ENCODE data around the gene FOXN3. TPM values are rescaled to one million over a fixed set of nuclear protein-coding genes. Genes with fewer than 3 reads are reported as not detected.

FOXN3 gene
- polyA plus RNA-seq, 3 donors, result 38.7 to 57.4 (median 42.0) TPM

DNA sequence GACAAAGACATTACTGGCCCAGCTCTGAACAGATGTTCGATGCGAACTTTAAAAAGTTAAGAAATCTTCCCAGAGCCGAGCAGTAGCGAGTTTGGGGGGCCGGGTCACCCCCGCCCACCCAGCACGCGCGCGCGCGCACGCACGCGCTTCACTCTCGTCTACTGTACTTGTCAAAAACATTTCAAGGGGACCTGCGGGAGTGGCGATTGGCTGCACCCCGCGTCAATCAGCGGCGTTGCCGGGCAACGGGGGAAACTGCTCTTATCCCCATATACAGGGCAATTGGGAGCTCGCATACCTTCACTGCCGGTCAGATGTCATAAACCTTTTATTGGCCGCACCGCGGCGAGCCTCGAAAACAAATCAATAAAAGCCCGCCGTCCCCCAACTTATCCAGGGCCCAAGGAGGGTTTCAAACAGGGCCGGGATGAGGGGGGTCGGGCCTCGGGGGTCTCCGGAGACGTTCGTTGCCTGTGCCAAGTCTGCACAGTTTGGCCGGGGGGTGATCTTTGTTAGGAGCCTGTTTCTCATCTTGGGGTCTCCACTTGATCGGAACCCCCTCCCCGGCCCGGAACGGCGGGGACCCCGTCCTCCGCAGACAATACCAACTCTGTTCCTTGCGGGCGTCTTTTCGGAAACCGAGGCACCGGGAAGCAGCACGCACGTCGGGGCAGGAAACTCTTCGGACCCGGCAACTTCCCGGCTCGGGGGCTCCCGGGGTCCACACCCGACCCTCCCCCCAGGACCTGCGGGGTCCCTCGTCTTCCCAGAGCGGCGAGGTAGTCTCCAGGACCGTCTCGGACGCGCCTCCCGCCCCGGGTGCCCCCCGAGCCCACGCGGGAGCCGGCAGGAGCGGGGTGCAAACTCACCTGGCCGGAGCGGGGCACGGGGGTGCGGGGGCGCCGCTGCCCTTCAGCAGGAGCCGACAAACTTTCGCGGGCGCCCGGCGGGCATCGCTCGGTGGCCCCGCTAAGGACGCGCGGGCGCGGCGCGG, 734 bp downstream of the FOXN3 start:
- H3K4me1 ChIP-seq (ENCODE audit: control insufficient read depth in 1 of 2, insufficient read depth in 2 of 2, low read length in 2 of 2), result peaks cover 37 to 55% of the 10 kb centered on the region in 2 donors
- H3K27ac ChIP-seq (ENCODE audit: low read depth in 1 of 2, low read length in 2 of 2), result peak overlapping the region; percentile 80 to 92
- H3K27me3 ChIP-seq (ENCODE audit: control insufficient read depth in 2 of 2, insufficient read depth in 2 of 2, low read length in 2 of 2), result no peaks in the 10 kb centered on the region
- peak overlapping the region; percentile 93 for H3K4me2 ChIP-seq (replicated peaks; ENCODE audit: extremely low read depth, low read length, poor library complexity, severe bottlenecking)
- H3K4me3 Mint-ChIP-seq, result peak overlapping the region; percentile 92 to 94
- WGBS (ENCODE audit: insufficient coverage), result under 1% methylated on average over 88 of the region's 98 CpGs
- no peaks in the 10 kb centered on the region for H3K9me3 Mint-ChIP-seq
- H3K4me1 Mint-ChIP-seq, result peaks cover 56% of the 10 kb centered on the region
- H3K9me3 ChIP-seq (replicated peaks in 1 of 2; ENCODE audit: control insufficient read depth in 1 of 2, insufficient read depth in 1 of 2, low read length in 2 of 2), result no peaks in the 10 kb centered on the region
- H4K20me1 ChIP-seq (ENCODE audit: insufficient read depth, low read length), result peaks cover 38% of the 10 kb centered on the region
- H3K4me3 ChIP-seq (replicated peaks in 1 of 3; ENCODE audit: low read depth in 2 of 3, low read length in 3 of 3), result peak overlapping the region; percentile 89 to 95 (median 90)
- H3K79me2 ChIP-seq (ENCODE audit: insufficient read depth, low read length), result peaks cover 82% of the 10 kb centered on the region
- peak; percentile 95 to 98 (median 96) for DNase-seq
- TF ChIP-seq, protein P1, sequence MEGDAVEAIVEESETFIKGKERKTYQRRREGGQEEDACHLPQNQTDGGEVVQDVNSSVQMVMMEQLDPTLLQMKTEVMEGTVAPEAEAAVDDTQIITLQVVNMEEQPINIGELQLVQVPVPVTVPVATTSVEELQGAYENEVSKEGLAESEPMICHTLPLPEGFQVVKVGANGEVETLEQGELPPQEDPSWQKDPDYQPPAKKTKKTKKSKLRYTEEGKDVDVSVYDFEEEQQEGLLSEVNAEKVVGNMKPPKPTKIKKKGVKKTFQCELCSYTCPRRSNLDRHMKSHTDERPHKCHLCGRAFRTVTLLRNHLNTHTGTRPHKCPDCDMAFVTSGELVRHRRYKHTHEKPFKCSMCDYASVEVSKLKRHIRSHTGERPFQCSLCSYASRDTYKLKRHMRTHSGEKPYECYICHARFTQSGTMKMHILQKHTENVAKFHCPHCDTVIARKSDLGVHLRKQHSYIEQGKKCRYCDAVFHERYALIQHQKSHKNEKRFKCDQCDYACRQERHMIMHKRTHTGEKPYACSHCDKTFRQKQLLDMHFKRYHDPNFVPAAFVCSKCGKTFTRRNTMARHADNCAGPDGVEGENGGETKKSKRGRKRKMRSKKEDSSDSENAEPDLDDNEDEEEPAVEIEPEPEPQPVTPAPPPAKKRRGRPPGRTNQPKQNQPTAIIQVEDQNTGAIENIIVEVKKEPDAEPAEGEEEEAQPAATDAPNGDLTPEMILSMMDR (IDR thresholded peaks at IDR 0.05), result no peak
- H3K36me3 Mint-ChIP-seq, result peaks cover 19 to 24% of the 10 kb centered on the region in 2 donors
- peaks cover 0 to 2% (median 0%) of the 10 kb centered on the region in 3 donors for H3K27me3 Mint-ChIP-seq (ENCODE audit: low read depth in 3 of 3)
- peak overlapping the region; percentile 88 to 96 (median 93) for H3K27ac Mint-ChIP-seq
- intact Hi-C loops (cut with micrococcal nuclease), result loop anchor here (5.0 to 10.0 kb wide), 9 partner anchors 41 to 539 kb away; partner anchors contain the start of genes EFCAB11 (in 1 of the 2) and TDP1 (in 1 of the 2)
- peaks cover 12 to 17% of the 10 kb centered on the region in 2 donors for H3K36me3 ChIP-seq (replicated peaks in 1 of 2; ENCODE audit: control insufficient read depth in 1 of 2, insufficient read depth in 2 of 2, low read length in 2 of 2)
- H2AFZ ChIP-seq (ENCODE audit: insufficient read depth, low read depth, low read length, poor library complexity, severe bottlenecking), result peak overlapping the region; percentile 69
- peak overlapping the region; percentile 87 for H3K9ac ChIP-seq (ENCODE audit: insufficient read depth, low read length, poor library complexity, severe bottlenecking)

DNA sequence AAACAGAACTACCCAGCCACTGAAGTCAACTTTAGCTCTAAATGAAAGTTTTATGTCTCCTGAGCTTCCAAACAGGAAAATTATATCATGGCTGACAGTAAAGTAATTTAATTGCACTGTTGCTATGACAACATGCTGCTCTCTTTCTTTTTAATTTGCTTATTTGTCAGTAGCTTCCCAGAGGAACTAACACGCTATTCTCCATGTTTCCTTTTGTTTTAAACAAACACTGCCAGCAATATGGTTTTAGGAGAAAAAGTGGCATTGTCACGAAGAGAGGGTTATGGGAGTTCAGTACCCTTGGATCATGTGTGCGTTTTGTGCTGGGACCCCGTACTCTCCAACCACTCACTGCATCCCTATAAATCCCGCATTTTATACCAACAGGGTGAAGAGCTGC, 1.9 kb downstream of the FOXN3 start:
- Histone ChIP-seq H2AFZ (ENCODE audit: insufficient read depth, low read depth, low read length, poor library complexity, severe bottlenecking) (no peak overlapping the region), H3K9me3 (replicated peaks in 1 of 2; ENCODE audit: control insufficient read depth in 1 of 2, insufficient read depth in 1 of 2, low read length in 2 of 2) (no peaks in the 10 kb centered on the region), H3K4me2 (replicated peaks; ENCODE audit: extremely low read depth, low read length, poor library complexity, severe bottlenecking) (peak overlapping the region; percentile 93), H3K4me1 (ENCODE audit: control insufficient read depth in 1 of 2, insufficient read depth in 2 of 2, low read length in 2 of 2) (peaks cover 43 to 61% of the 10 kb centered on the region in 2 donors), H3K27me3 (ENCODE audit: control insufficient read depth in 2 of 2, insufficient read depth in 2 of 2, low read length in 2 of 2) (no peaks in the 10 kb centered on the region), H3K27ac (ENCODE audit: low read depth in 1 of 2, low read length in 2 of 2) (peak overlapping the region in 1 of 2 donors; percentile 92), H4K20me1 (ENCODE audit: insufficient read depth, low read length) (peaks cover 49% of the 10 kb centered on the region), H3K9ac (ENCODE audit: insufficient read depth, low read length, poor library complexity, severe bottlenecking) (no peak overlapping the region), H3K36me3 (replicated peaks in 1 of 2; ENCODE audit: control insufficient read depth in 1 of 2, insufficient read depth in 2 of 2, low read length in 2 of 2) (peaks cover 17 to 24% of the 10 kb centered on the region in 2 donors), H3K4me3 (replicated peaks in 1 of 3; ENCODE audit: low read depth in 2 of 3, low read length in 3 of 3) (peak overlapping the region in 1 of 3 experiments; percentile 95), H3K79me2 (ENCODE audit: insufficient read depth, low read length) (peaks cover 87% of the 10 kb centered on the region)
- Mint-ChIP-seq H3K4me1 (peaks cover 61% of the 10 kb centered on the region), H3K27me3 (ENCODE audit: low read depth in 3 of 3) (no peaks in the 10 kb centered on the region), H3K4me3 (peak overlapping the region in 1 of 2 donors; percentile 92), H3K36me3 (peaks cover 26 to 30% of the 10 kb centered on the region in 2 donors), H3K27ac (peak overlapping the region in 6 of 7 donors; percentile 87 to 96 (median 92)), H3K9me3 (peaks cover 0 to 2% (median 0%) of the 10 kb centered on the region in 7 donors)
- DNase-seq, result no peak
- TF ChIP-seq, protein P1 (IDR thresholded peaks at IDR 0.05), result no peak
- no CpG with 5 or more reads among the region's 5 CpGs for whole genome bisulfite sequencing (ENCODE audit: insufficient coverage)
- intact Hi-C loops (cut with micrococcal nuclease), result loop anchor here (5.0 to 10.0 kb wide), 9 partner anchors 42 to 540 kb away; partner anchors contain the start of genes EFCAB11 (in 1 of the 2) and TDP1 (in 1 of the 2)

All from CD14-positive monocyte (primary cell).